ENCODE data around the gene UVSSA.

The UVSSA gene, protein sequence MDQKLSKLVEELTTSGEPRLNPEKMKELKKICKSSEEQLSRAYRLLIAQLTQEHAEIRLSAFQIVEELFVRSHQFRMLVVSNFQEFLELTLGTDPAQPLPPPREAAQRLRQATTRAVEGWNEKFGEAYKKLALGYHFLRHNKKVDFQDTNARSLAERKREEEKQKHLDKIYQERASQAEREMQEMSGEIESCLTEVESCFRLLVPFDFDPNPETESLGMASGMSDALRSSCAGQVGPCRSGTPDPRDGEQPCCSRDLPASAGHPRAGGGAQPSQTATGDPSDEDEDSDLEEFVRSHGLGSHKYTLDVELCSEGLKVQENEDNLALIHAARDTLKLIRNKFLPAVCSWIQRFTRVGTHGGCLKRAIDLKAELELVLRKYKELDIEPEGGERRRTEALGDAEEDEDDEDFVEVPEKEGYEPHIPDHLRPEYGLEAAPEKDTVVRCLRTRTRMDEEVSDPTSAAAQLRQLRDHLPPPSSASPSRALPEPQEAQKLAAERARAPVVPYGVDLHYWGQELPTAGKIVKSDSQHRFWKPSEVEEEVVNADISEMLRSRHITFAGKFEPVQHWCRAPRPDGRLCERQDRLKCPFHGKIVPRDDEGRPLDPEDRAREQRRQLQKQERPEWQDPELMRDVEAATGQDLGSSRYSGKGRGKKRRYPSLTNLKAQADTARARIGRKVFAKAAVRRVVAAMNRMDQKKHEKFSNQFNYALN

GRCh38 chr4:1346781-1347409, at the start of gene UVSSA:
UVSSA (plus strand) TSS chr4:1347208; CDS start chr4:1348092, 884 bp downstream.
- DNase-seq = peak; percentile 100

- no peak for DNase-seq
Observed at GRCh38 chr4:1297456-1298325, 49.3 kb upstream of the UVSSA start.

DNA sequence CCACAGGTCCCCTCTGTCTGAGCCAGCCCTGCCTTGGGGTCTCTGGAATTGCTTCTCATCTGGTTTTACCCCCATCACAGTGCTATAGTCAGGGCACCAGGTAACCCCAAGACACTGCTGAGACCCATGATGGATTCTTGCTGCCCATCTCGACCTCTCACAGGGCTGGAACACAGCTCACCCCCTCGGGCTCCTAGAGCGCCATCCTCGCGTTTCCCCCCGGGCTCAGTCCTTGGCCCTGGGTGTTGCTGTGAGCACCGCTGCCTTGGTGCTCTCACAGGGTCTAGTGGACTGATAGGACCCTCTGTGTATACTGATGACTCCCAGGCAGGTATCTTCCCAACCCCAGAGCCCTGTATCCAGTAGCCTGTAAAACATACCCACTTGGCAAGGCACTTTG, 48.5 kb upstream of the UVSSA start:
- DNase-seq = no peak

- no peak for DNase-seq
Observed at GRCh38 chr4:1299301-1299860, 47.6 kb upstream of the UVSSA start.

- peak in 1 of 2 experiments; percentile 15 for DNase-seq
Observed at GRCh38 chr4:1300466-1301455, 46.2 kb upstream of the UVSSA start.

GRCh38 chr4:1302159-1302558, 44.8 kb upstream of the UVSSA start:
- no peak for DNase-seq

DNA sequence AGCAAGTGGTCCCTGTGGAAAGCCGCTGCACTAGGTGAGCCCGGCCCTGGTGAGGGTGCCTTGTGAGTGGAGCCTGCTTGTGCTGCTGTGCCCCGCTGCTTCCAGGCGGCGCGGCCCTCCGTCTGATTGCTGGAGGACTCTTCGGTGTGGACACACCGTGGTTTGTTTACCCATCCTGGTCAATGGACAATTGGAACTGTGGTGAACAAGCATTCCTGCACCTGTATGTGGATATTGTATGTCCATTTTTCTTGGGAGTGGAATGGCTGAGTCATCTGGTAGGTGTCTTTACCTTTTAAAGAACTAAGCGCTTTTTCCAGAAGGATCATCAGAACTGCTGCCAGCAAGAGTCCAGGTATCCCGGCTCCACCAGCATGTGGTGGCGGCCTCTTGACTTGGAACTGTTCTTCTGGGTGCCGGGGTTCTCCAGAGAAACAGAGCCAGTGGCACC, 41.7 kb upstream of the UVSSA start:
- no peak for DNase-seq

DNA sequence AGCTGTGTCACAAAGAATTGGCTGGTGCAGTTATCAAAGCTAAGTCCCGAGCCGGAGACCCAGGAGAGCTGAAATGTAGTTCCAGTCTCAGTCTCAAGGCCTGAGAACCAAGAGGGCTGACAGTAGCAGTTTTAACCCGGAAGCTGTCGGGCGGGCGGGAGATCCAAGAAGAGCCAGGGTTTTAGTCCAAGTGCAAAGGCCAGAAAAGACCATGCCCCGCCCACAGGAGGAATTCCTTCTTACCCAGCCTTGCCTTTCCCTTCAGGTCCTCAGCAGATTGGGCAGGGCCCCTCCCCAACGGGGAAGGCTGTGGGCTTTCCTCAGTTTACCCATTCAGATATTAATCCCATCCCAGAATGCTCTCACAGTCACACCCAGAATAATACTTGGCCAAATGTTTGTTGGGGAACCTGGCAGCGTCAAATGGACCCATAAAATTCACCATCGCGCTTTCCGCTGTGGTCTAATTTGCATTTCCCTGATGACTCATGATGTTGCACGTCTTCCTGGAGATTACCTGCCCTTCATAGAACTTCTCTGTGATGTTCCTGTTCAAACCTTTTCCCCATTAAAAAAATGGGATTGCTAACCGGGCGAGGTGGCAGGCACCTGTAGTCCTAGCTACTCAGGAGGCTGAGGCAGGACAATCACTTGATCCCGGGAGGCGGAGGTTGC, 41.1 kb upstream of the UVSSA start:
- DNase-seq = peak in 1 of 2 experiments; percentile 35

- DNase-seq = no peak
Observed at GRCh38 chr4:1307951-1308735, 38.9 kb upstream of the UVSSA start.

GRCh38 chr4:1309261-1310010, 37.6 kb upstream of the UVSSA start:
- DNase-seq = peak; percentile 43 to 48

DNA sequence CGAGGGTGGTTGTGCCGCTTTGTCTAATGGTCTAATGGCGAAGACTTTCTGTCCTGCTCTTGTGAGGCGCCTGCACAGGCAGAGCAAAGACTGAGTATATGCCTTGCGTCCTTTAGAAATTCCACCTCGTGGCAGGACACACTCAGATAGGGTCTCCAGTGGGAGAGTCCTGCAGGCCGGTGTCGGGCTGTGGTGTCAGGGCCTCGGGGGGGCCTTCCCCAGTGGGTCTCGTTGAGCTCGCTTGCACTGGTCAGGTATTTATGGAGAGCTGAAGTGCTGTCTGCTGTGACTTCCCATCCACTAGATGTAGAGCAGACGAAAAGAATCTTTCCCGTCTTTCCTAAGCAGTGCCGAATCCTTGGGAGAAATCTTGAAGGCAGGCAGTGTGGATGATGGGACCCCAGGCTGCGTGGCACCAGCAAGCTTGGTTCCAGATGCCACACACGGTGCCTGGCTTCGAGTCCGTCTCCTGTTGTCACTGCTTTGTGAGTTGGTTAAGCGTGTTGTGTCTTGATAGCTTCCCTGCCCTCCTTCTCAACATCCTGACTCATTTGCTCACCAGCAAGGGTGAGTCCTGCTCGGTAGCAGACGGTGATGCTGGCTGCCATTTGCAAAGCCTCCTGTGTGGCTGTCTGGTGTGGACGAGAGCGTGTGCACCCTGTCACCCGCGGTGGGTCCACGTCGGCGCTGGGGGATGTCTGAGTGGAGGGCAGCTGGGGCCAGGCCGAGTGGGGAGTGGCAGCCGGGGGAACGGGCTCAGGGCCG, 36.8 kb upstream of the UVSSA start:
- no peak for DNase-seq

- no peak for DNase-seq
Observed at GRCh38 chr4:1310796-1311631, 36.0 kb upstream of the UVSSA start.

- DNase-seq = no peak
Observed at GRCh38 chr4:1312821-1313640, 34.0 kb upstream of the UVSSA start.

- no peak for DNase-seq
Observed at GRCh38 chr4:1315306-1315705, 31.7 kb upstream of the UVSSA start.

DNA sequence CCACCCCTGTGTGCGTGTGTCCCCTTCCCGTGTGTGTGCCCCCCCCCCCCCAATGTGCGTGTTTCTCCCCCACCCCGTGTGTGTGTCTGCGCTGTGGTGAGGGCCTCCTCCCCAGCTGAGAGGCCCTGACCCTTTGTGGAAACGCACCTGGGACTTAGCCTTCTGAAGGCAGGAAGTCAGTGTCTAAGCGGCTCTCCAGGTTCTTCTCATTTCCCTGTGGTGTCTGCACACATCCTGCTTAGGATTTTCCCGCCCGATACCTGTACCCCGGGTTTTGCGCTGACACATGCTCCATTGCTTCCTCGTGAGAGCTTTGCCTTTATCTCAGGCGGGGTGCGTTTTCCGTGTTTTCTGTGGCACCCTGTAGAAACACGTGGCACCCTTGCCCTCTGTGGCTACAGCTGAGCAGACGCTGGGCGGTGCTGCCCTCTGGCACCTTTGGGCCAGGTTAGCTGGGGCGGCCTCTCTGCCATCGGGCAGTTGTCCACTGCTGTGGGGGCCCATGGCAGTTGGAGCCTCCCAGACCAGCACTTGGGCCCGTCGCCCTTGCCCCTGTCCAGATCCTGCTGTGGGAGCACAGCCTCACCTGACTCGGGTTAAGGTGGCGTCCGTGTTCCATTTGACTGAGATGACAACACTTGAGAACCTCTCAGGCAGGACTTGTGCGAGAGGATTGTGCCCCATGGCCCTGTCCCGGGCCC, 31.0 kb upstream of the UVSSA start:
- no peak for DNase-seq

Data from stimulated activated CD4-positive, alpha-beta T cell treated with anti-CD3 and anti-CD28 coated beads, Interleukin-4, amount 100 ng/mL, for 4 hours (primary cell).